ENCODE measurements around the gene CGN.

The CGN gene

GRCh38 chr1:151526735-151527525 lies 15.7 kb downstream of the CGN start:
- DNase-seq, result no peak

- no peak for DNase-seq
These were observed 18.1 kb downstream of the CGN start for GRCh38 chr1:151529211-151529702.

GRCh38 chr1:151529781-151530180 lies 18.6 kb downstream of the CGN start:
- no peak for DNase-seq

- no peak for DNase-seq
These were observed 19.3 kb downstream of the CGN start for GRCh38 chr1:151530461-151530860.

GRCh38 chr1:151533870-151534269 lies 22.7 kb downstream of the CGN start:
- no peak for DNase-seq

- DNase-seq, result peak; percentile 73
These were observed 23.6 kb downstream of the CGN start for GRCh38 chr1:151534662-151535278.

GRCh38 chr1:151535326-151536271 lies 24.4 kb downstream of the CGN start:
- DNase-seq, result peak; percentile 48

GRCh38 chr1:151536499-151536898 lies 25.3 kb downstream of the CGN start:
- no peak for DNase-seq

GRCh38 chr1:151537112-151537511 lies 25.9 kb downstream of the CGN start:
- DNase-seq, result peak; percentile 98

GRCh38 chr1:151539321-151540020 lies 28.3 kb downstream of the CGN start:
- DNase-seq, result peak; percentile 90

- peak; percentile 93 for DNase-seq
These were observed 29.1 kb downstream of the CGN start, which contains the start of gene TUFT1 for GRCh38 chr1:151540021-151540981. Gene TUFT1 (plus strand): TSS chr1:151540309. CDS start chr1:151540367, 58 bp downstream.

GRCh38 chr1:151540982-151541377 lies 29.8 kb downstream of the CGN start:
- DNase-seq, result no peak

- no peak for DNase-seq
These were observed 30.6 kb downstream of the CGN start for GRCh38 chr1:151541752-151542151.

GRCh38 chr1:151542710-151543129 lies 31.5 kb downstream of the CGN start:
- DNase-seq, result peak; percentile 98

- no peak for DNase-seq
These were observed 34.4 kb downstream of the CGN start for GRCh38 chr1:151545542-151545941.

GRCh38 chr1:151546011-151546925 lies 35.1 kb downstream of the CGN start:
- peak; percentile 40 for DNase-seq

- peak; percentile 97 for DNase-seq
These were observed 36.1 kb downstream of the CGN start for GRCh38 chr1:151547119-151547899.

- DNase-seq, result no peak
These were observed 36.7 kb downstream of the CGN start for GRCh38 chr1:151547900-151548230.

- no peak for DNase-seq
These were observed 38.0 kb downstream of the CGN start for GRCh38 chr1:151549199-151549598.

Measured in fibroblast of upper back skin (primary cell).